Esophagus muscularis mucosa (tissue), 4 donors: ENCODE measurements around the gene NDUFS3.

Experiments
- EP300 ChIP-seq: sonication (generic); formaldehyde crosslinking; IDR thresholded peaks from one replicate; pipeline ENCODE4 v1.6.1; 2017; ENCODE audit warnings: antibody characterized with exemption
- POLR2A ChIP-seq: fragments of 450-650 bp; IDR thresholded peaks from one replicate; pipeline ENCODE4 v1.6.1; 2017; ENCODE audit warnings: antibody characterized with exemption, moderate library complexity, mild to moderate bottlenecking, low read depth
- POLR2AphosphoS5 ChIP-seq, 2 donors: sonication (generic); formaldehyde crosslinking; IDR thresholded peaks; one replicate each; pipeline ENCODE4 v1.6.1; 2017; ENCODE audit warnings: antibody characterized with exemption in 2 of 2
- TF ChIP-seq, protein P1 (sequence below), 3 experiments: fragments of 200-600 bp in 2 of 3; fragments of 450-650 bp in 1 of 3; sonication (generic) in 2 of 3; IDR thresholded peaks; one replicate each; pipeline ENCODE4 v1.5.1; 2017 to 2019; ENCODE audit warnings: antibody characterized with exemption in 3 of 3, mild to moderate bottlenecking in 2 of 3, moderate library complexity in 1 of 3

- TF ChIP-seq, protein P1, sequence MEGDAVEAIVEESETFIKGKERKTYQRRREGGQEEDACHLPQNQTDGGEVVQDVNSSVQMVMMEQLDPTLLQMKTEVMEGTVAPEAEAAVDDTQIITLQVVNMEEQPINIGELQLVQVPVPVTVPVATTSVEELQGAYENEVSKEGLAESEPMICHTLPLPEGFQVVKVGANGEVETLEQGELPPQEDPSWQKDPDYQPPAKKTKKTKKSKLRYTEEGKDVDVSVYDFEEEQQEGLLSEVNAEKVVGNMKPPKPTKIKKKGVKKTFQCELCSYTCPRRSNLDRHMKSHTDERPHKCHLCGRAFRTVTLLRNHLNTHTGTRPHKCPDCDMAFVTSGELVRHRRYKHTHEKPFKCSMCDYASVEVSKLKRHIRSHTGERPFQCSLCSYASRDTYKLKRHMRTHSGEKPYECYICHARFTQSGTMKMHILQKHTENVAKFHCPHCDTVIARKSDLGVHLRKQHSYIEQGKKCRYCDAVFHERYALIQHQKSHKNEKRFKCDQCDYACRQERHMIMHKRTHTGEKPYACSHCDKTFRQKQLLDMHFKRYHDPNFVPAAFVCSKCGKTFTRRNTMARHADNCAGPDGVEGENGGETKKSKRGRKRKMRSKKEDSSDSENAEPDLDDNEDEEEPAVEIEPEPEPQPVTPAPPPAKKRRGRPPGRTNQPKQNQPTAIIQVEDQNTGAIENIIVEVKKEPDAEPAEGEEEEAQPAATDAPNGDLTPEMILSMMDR (IDR thresholded peaks at IDR 0.05) = no peak
- TF ChIP-seq POLR2A (no peak), EP300 (no peak), POLR2AphosphoS5 (IDR thresholded peaks at IDR 0.05) (no peak)
Measured at GRCh38 chr11:47631473-47631872, 52.6 kb downstream of the NDUFS3 start.
